NB4 (cell line): Measurements from ENCODE around the gene ESCO1.

ENCODE experiments used
- MYC ChIP-seq: IDR thresholded peaks from 2 replicates; pipeline ENCODE4 v1.6.1; 2011; ENCODE audit warnings: low read depth, low read length
- POLR2A ChIP-seq: IDR thresholded peaks from 2 replicates; pipeline ENCODE4 v1.6.1; 2011; ENCODE audit warnings: mild to moderate bottlenecking; ENCODE audit not compliant: insufficient read length; ENCODE audit errors: extremely low read depth
- TF ChIP-seq, protein P1 (sequence below): IDR thresholded peaks from one replicate; pipeline ENCODE4 v1.5.1; 2012; ENCODE audit warnings: low read depth, low read length
- TF ChIP-seq, protein P2 (sequence below): IDR thresholded peaks from 2 replicates; pipeline ENCODE4 v1.6.1; 2011; ENCODE audit warnings: low read depth, low read length

DNA sequence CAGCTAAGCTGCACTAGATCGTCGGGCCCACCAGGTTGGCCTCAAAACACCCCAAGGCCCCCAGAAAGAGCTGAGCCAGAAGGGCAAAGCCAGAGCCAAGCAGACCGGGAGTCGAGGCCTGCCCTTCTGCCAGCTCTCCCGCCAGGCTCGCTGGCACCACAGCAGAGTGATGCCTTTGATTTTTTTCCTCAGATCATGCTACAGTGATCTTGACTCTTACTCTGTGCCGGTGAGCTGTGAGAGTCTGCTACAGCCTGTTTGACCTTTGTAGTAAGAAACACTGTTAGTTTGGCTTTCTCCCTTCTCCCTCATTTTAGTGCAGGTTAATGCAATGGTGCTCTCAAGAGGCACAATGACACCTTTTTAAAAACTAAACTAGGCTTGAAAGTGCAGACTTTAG lies 97.8 kb downstream of the ESCO1 start:
- TF ChIP-seq, protein P1, sequence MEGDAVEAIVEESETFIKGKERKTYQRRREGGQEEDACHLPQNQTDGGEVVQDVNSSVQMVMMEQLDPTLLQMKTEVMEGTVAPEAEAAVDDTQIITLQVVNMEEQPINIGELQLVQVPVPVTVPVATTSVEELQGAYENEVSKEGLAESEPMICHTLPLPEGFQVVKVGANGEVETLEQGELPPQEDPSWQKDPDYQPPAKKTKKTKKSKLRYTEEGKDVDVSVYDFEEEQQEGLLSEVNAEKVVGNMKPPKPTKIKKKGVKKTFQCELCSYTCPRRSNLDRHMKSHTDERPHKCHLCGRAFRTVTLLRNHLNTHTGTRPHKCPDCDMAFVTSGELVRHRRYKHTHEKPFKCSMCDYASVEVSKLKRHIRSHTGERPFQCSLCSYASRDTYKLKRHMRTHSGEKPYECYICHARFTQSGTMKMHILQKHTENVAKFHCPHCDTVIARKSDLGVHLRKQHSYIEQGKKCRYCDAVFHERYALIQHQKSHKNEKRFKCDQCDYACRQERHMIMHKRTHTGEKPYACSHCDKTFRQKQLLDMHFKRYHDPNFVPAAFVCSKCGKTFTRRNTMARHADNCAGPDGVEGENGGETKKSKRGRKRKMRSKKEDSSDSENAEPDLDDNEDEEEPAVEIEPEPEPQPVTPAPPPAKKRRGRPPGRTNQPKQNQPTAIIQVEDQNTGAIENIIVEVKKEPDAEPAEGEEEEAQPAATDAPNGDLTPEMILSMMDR = no peak
- no peak for TF ChIP-seq POLR2A
- TF ChIP-seq MYC = no peak
- TF ChIP-seq, protein P2, sequence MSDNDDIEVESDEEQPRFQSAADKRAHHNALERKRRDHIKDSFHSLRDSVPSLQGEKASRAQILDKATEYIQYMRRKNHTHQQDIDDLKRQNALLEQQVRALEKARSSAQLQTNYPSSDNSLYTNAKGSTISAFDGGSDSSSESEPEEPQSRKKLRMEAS = no peak
